Calu3 (cell line): Measurements from ENCODE around the gene ANAPC4. TPM values are rescaled to one million over a fixed set of nuclear protein-coding genes. Genes with fewer than 3 reads are reported as not detected.

Experiments
- BruUV-seq: library from RNA; stranded (reverse); fragments of 400-500 nt; replicated peaks from 2 replicates; lab custom pipeline; 2021; lab: Mats Ljungman, UMichigan
- CTCF ChIA-PET: fragments of 300-600 bp; sonication (Branson Sonifier 250); formaldehyde crosslinking; loops from one replicate; lab custom pipeline; 2022; ENCODE audit warnings: antibody characterized with exemption; lab: Charles Lee
- DNase-seq: peaks from one replicate; pipeline ENCODE4 v3.0.0; 2022
- H3K27ac Mint-ChIP-seq: one replicate; pipeline ENCODE4 v1.8.0; 2022; ENCODE audit warnings: mixed read lengths; ENCODE audit not compliant: unreplicated experiment
- H3K27me3 Mint-ChIP-seq: one replicate; pipeline ENCODE4 v1.8.0; 2022; ENCODE audit warnings: mixed read lengths; ENCODE audit not compliant: unreplicated experiment
- H3K36me3 Mint-ChIP-seq: one replicate; pipeline ENCODE4 v1.8.0; 2022; ENCODE audit warnings: mild to moderate bottlenecking, moderate library complexity, mixed read lengths; ENCODE audit not compliant: insufficient read depth, unreplicated experiment
- H3K4me1 Mint-ChIP-seq: one replicate; pipeline ENCODE4 v1.8.0; 2022; ENCODE audit warnings: mild to moderate bottlenecking, low read depth, mixed read lengths; ENCODE audit not compliant: unreplicated experiment
- H3K4me3 Mint-ChIP-seq: one replicate; pipeline ENCODE4 v1.8.0; 2022; ENCODE audit warnings: mild to moderate bottlenecking, low read depth, moderate library complexity, mixed read lengths; ENCODE audit not compliant: unreplicated experiment
- H3K9me3 Mint-ChIP-seq: one replicate; pipeline ENCODE4 v1.8.0; 2022; ENCODE audit warnings: low read depth, mixed read lengths; ENCODE audit not compliant: unreplicated experiment
- intact Hi-C: fragments of 100-400 bp; cut with micrococcal nuclease; formaldehyde crosslinking; loops from one replicate; pipeline ENCODE4 v1.10.0; 2022; ENCODE audit not compliant: unreplicated experiment
- total RNA-seq: library from RNA; stranded (reverse); gene quantifications from 2 replicates; pipeline ENCODE4 v1.2.3, GENCODE V29; 2022
- TF ChIP-seq, protein P1 (sequence below): fragments of 200-600 bp; IDR thresholded peaks from one replicate; pipeline ENCODE4 v1.8.0; 2022; ENCODE audit warnings: antibody characterized with exemption; ENCODE audit not compliant: unreplicated experiment

The ANAPC4 gene
- total RNA-seq, 1 experiment from 2014 or later, result 23.2 TPM

DNA sequence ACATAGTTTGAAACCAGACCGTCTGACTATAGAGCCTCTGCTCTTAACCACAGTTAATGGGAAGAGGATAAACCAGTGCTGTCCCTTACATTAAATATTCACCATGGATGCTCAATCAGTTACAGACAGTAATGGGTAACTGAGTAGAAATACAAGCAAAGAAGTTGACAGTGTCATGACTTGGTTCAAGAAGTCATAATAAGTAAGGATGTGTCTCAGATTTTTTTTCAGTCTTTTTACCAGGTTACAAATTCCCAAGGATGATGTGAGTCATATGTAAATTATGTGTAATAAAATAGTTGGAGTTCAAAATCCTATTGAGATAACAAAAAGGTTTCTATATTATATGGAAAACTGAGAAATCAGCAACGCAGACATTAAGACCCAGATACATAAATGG, 33.4 kb upstream of the ANAPC4 start:
- H3K27me3 Mint-ChIP-seq, result no peaks in the 10 kb centered on the region
- TF ChIP-seq, protein P1, sequence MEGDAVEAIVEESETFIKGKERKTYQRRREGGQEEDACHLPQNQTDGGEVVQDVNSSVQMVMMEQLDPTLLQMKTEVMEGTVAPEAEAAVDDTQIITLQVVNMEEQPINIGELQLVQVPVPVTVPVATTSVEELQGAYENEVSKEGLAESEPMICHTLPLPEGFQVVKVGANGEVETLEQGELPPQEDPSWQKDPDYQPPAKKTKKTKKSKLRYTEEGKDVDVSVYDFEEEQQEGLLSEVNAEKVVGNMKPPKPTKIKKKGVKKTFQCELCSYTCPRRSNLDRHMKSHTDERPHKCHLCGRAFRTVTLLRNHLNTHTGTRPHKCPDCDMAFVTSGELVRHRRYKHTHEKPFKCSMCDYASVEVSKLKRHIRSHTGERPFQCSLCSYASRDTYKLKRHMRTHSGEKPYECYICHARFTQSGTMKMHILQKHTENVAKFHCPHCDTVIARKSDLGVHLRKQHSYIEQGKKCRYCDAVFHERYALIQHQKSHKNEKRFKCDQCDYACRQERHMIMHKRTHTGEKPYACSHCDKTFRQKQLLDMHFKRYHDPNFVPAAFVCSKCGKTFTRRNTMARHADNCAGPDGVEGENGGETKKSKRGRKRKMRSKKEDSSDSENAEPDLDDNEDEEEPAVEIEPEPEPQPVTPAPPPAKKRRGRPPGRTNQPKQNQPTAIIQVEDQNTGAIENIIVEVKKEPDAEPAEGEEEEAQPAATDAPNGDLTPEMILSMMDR, result no peak
- BruUV-seq, result no TSS peak
- no peaks in the 10 kb centered on the region for H3K9me3 Mint-ChIP-seq
- CTCF ChIA-PET, result no interaction called here
- H3K4me3 Mint-ChIP-seq, result no peak overlapping the region
- no peaks in the 10 kb centered on the region for H3K36me3 Mint-ChIP-seq
- no peaks in the 10 kb centered on the region for H3K4me1 Mint-ChIP-seq
- DNase-seq, result no peak
- H3K27ac Mint-ChIP-seq, result no peak overlapping the region
- intact Hi-C loops, result no loop called here

DNA sequence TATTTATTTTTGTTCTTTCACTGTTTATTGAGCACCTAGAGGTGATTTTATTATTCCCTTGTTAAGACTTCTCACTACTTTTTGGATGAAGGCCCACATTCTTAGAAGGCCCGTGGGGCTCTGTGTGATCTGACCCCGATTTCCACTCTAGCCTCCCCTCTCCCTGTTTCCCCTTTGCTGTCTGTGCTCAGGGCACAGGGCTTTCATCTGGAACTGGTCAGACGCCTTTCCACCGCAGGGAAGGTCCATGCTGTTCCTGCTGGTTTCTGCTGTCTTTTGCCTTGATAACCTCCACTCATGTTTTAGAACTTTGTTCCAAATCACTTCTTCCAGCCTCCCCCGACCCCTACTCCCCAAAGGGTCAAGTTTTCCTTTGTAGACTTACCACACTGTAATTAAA, 31.3 kb upstream of the ANAPC4 start:
- no TSS peak for BruUV-seq
- no peak for DNase-seq
- intact Hi-C loops, result no loop called here
- Mint-ChIP-seq H3K27ac (no peak overlapping the region), H3K36me3 (no peaks in the 10 kb centered on the region), H3K4me3 (no peak overlapping the region), H3K4me1 (no peaks in the 10 kb centered on the region), H3K9me3 (no peaks in the 10 kb centered on the region), H3K27me3 (no peaks in the 10 kb centered on the region)
- CTCF ChIA-PET, result no interaction called here
- TF ChIP-seq, protein P1, result no peak

DNA sequence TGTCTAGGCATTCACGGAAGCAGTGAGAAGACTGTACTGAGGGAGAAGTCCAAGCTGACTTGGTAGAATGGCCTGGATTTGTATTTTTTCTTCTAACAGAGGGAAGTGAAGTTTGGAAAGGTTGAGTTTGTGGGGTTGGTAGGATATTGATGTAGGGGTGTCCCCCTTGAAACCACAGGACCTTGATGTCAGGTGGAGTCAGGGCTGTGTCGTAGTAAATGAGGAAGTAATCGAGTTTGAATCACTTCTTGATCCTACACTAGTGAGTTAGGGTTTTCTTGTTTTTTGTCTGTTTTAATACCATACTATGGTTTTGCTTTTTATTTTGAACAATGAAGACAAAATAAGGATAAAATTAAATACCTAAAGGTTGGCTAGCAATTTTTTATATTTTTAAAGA, 30.1 kb upstream of the ANAPC4 start:
- intact Hi-C loops, result no loop called here
- Mint-ChIP-seq H3K4me3 (no peak overlapping the region), H3K36me3 (no peaks in the 10 kb centered on the region), H3K27ac (no peak overlapping the region), H3K27me3 (no peaks in the 10 kb centered on the region), H3K4me1 (no peaks in the 10 kb centered on the region), H3K9me3 (no peaks in the 10 kb centered on the region)
- no TSS peak for BruUV-seq
- CTCF ChIA-PET, result no interaction called here
- TF ChIP-seq, protein P1, result no peak
- no peak for DNase-seq

DNA sequence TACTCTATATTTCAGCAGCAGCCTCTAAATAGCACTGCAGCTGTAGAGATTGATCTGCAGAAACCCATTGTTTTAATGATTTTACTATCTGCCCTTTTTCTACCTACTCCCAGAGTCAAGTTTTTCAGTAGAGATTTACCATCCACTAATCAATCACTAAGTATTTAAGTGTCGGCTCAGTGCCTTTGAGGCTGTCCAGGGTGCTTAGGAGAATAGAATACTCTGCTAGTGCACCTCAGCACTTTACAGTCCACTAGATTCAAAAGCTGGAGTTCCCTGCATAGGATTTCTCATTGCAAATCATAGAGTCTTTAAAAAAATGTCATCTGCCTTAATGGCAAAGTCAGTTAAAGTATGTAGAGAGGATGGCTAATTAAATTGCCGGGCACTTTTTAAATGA, 29.6 kb upstream of the ANAPC4 start:
- no peaks in the 10 kb centered on the region for H3K36me3 Mint-ChIP-seq
- CTCF ChIA-PET, result no interaction called here
- no peaks in the 10 kb centered on the region for H3K4me1 Mint-ChIP-seq
- no peak for DNase-seq
- TF ChIP-seq, protein P1, result no peak
- intact Hi-C loops, result no loop called here
- no peaks in the 10 kb centered on the region for H3K27me3 Mint-ChIP-seq
- H3K4me3 Mint-ChIP-seq, result no peak overlapping the region
- no peak overlapping the region for H3K27ac Mint-ChIP-seq
- no peaks in the 10 kb centered on the region for H3K9me3 Mint-ChIP-seq
- BruUV-seq, result no TSS peak

DNA sequence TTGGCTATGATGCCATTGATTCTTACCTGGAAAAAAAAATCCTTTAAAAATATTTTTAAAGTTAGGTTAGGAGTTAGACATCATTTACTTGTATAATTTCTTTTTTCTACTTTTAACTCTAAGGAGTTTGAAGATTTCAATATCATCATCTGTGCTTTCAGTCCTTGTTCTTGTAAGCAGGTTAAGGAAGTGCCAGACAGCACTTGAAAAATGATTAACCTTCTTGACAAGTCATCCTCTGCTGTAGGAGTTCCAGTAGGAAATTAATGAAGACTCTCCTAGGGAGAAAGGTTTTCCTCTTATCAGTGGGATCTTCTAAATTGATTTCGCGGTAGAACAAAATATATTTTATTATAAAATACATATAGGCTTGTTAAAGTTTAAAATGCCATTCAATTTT, 29.1 kb upstream of the ANAPC4 start:
- H3K4me3 Mint-ChIP-seq, result no peak overlapping the region
- BruUV-seq, result no TSS peak
- CTCF ChIA-PET, result no interaction called here
- no peaks in the 10 kb centered on the region for H3K27me3 Mint-ChIP-seq
- no peaks in the 10 kb centered on the region for H3K36me3 Mint-ChIP-seq
- no peaks in the 10 kb centered on the region for H3K9me3 Mint-ChIP-seq
- no peaks in the 10 kb centered on the region for H3K4me1 Mint-ChIP-seq
- TF ChIP-seq, protein P1, result no peak
- H3K27ac Mint-ChIP-seq, result no peak overlapping the region
- intact Hi-C loops, result no loop called here
- no peak for DNase-seq
